HG03064 (cell line): Measurements from ENCODE around the gene IGFBP3.

Experiments
- ATAC-seq: cut with Tn5 transposase; IDR thresholded peaks from one replicate; pipeline ENCODE4 v1.9.1; 2021; ENCODE audit warnings: low read depth; ENCODE audit not compliant: unreplicated experiment

The IGFBP3 gene

GRCh38 chr7:45923818-45924217 is 2.7 kb upstream of the IGFBP3 start:
- no peak for ATAC-seq

- no peak for ATAC-seq
Measured at GRCh38 chr7:45923290-45923689, 2.2 kb upstream of the IGFBP3 start.

- no peak for ATAC-seq
Measured at GRCh38 chr7:45922810-45923209, 1.7 kb upstream of the IGFBP3 start.

- no peak for ATAC-seq
Measured at GRCh38 chr7:45921699-45922519, 837 bp upstream of the IGFBP3 start.

- no peak for ATAC-seq
Measured at GRCh38 chr7:45921381-45921698, 268 bp upstream of the IGFBP3 start.

GRCh38 chr7:45919993-45920459 is 1.0 kb downstream of the IGFBP3 start:
- ATAC-seq = no peak

GRCh38 chr7:45919231-45919784 is 1.8 kb downstream of the IGFBP3 start:
- no peak for ATAC-seq

GRCh38 chr7:45918556-45918955 is 2.5 kb downstream of the IGFBP3 start:
- no peak for ATAC-seq

- ATAC-seq = peak; percentile 67
Measured at GRCh38 chr7:45917658-45918057, 3.4 kb downstream of the IGFBP3 start.

- ATAC-seq = no peak
Measured at GRCh38 chr7:45917064-45917463, 4.0 kb downstream of the IGFBP3 start.

GRCh38 chr7:45915606-45916005 is 5.5 kb downstream of the IGFBP3 start:
- no peak for ATAC-seq

- no peak for ATAC-seq
Measured at GRCh38 chr7:45914911-45915310, 6.2 kb downstream of the IGFBP3 start.

- ATAC-seq = no peak
Measured at GRCh38 chr7:45912972-45913371, 8.1 kb downstream of the IGFBP3 start.

- no peak for ATAC-seq
Measured at GRCh38 chr7:45911311-45911710, 9.8 kb downstream of the IGFBP3 start.

- no peak for ATAC-seq
Measured at GRCh38 chr7:45910855-45911254, 10.2 kb downstream of the IGFBP3 start.

GRCh38 chr7:45909561-45909960 is 11.5 kb downstream of the IGFBP3 start:
- ATAC-seq = no peak

- ATAC-seq = no peak
Measured at GRCh38 chr7:45902820-45903219, 18.3 kb downstream of the IGFBP3 start.

- ATAC-seq = no peak
Measured at GRCh38 chr7:45901566-45901965, 19.5 kb downstream of the IGFBP3 start.

- ATAC-seq = no peak
Measured at GRCh38 chr7:45898222-45898621, 22.9 kb downstream of the IGFBP3 start.

- ATAC-seq = no peak
Measured at GRCh38 chr7:45897042-45897690, 23.9 kb downstream of the IGFBP3 start.

GRCh38 chr7:45894665-45895062 is 26.4 kb downstream of the IGFBP3 start:
- no peak for ATAC-seq
